SIG-M5 (cell line): ENCODE results near the gene DIS3L2.
"Not testable (repeated sequence)": the region's sequence is repeated elsewhere in the genome, so short reads cannot be mapped to it uniquely, and the experiment has no call there.

Source experiments
- DNase-seq: peaks from one replicate; lab custom pipeline; 2025; lab: John Stamatoyannopoulos, UW

Gene DIS3L2

DNA sequence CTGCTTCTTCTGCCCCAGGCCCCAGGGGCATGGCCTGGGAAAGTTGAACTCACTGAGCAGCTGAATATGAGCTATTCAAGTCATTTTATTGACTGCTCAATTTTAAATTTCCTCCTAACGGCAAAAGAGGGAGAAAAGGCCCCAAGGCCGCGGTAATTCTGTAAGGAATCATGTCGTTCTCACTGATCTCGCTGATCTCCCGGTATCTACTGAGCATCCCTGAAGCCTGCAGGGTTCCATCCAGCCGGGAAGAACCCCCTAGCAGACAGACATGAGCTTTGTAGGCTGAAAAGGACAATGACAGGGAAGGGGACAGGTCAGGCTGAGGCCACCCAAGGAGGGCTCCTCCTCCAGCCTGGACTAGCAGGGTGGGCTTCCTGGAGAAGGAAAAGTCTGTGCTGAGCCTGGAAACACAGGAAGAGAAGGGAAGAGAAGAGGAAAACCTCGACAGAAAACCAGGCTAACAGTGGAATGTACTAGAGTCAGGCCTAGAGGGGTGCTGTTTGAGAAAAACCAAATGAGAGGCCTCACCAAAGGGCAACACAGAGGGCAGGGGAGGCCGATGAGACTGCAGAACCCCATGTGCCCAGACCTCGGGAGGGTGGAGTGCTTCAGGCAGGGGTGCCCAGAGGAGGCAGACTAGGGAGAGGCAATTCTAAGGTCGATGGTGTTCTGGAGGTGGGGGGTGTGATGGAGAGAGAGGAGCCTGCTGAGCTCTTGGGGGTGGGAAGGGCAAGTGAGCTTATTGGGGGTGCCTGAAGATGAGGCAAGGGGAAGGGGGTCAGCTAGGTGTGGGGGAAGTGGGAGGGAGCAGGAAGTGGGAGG is 32.4 kb upstream of the DIS3L2 start:
- no peak for DNase-seq

DNA sequence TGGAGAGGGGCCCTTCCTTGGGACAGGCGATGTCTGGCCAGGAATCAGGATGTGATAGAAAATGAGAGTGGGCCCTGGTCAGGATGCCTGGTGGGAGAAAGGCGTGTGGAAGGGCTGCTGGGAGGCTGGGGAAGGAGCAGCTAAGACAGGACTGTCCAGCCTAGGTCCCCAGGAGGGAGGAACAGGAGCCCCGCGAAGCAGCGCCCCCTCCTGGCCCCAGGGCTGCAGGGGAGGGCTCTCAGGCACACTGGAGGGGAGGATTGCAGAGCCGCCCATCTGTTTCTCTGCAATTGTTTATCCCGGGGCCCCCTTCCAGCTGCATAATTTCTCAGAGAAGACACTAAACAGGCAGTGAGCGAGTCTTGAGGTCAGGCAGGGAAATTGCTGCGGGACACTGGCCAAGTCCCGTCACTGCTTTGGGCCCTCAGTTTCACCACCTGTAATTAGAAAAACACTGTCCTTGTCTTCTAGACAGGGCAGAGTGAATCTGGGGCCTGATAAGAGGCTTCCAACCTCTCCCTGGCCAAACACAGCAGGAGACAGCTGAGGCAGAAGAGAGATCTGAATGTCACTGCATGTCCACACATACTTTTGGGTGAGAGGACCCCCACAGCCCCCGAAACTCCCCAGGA is 31.4 kb upstream of the DIS3L2 start:
- DNase-seq: no peak

DNA sequence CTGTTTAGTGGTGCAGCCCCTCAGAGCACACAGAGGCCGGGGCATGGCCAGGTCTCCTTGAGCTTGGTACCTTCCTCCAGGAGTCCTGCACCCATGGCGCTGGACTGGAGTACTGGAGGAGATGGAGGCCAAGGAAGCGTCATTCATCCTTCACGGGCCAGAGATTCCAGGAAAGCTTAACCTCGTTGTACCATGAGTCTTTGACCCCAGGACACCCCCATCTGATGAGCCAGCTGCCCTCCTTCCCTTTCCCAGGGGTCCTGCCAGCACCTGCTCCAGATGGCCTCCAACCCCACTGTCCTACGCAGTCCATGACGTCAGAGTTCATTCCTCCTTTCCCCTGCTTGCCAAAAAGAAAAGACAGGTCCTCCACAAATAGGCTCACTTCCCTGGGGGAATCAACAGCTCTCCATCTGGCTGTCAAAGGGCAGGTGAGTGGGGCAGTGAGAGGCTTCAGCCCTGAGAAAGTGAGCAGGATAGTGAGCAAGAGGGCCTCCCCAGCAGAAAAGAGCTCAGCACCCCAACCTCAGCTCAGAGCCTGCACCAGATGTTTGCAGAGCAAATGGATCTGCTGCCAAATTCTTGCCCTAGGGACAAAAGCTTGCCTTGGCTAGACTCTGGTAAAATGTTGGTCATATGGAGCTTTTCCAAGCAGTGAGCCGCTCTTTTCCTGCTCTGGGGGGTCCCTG is 30.8 kb upstream of the DIS3L2 start:
- DNase-seq: no peak

DNA sequence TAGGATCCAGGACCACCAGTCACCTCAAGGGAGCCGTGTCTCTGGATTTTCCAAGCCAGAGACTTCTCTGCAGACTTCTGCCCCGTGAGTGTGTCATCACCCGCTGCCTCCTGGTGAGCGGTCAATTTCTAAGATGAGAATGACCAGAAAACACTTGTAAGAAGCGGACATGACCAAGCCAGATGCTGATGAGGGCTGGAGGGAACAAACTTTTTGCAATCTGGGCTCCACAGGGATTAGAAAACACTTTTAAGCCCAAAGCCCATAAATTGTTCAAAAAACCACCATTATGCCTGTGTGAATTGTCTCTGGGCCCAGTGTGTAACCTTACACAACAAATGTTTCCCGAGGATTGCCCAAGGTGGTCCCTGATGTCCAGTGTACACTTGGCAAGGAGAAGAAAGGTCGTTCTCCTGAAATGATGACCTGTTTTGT is 30.0 kb upstream of the DIS3L2 start:
- no peak for DNase-seq

DNA sequence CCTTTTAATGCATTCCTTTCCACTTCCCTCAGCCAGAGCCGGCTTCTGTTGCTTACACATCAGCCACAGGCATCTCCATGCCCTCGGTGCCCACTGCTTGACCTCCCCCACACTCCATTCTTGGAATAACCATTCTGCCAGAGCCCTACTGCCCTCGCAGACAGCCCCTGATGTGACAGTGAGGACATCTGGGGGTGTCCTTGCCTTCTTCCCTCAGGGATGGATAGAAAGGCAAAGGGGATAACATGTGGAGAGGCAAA is 28.9 kb upstream of the DIS3L2 start:
- no peak for DNase-seq

DNA sequence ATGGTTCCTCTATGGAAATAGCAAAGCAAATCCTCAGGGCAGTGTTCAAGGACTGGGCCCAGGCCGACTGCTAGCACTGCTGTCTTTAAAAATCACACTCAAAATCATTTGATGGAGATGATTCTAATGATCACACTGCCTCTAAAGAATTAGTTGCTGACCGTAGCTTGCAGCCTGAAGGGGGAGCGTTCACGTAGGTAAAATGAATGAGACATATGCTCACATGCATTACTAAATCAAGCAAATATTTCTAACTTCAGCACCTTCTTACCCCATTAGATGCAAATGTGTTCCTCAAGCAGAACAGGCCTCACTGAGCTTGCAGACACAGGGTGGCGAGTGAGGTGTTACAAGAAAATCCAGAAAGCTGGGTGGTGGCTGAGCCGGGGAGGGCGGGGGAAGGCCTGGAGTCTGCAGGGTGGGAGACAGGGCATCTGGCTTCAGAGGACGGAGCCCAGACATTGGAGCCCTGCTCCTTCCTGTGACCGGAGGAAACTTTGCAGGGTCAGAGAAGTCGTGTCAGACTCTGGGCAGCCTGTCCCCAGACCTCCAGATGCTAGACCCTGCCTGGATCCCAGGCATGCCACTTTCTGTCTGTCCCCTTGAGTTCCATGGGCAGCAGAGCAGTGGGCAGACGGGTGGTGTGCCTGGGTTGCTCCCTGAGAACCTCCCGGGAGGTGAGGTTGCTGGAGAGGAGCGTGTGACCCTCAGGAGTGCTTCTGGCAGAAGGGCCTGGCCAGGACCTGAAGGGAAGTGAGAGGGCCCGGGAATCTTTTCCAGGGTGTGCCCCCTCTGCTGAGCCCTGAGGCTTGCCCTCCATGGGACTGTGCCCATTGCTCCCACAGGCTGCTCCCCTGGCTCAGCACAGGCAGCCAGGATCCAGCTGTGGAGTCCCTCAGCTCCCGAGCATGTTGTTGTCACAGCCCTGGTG is 28.3 kb upstream of the DIS3L2 start:
- no peak for DNase-seq

DNA sequence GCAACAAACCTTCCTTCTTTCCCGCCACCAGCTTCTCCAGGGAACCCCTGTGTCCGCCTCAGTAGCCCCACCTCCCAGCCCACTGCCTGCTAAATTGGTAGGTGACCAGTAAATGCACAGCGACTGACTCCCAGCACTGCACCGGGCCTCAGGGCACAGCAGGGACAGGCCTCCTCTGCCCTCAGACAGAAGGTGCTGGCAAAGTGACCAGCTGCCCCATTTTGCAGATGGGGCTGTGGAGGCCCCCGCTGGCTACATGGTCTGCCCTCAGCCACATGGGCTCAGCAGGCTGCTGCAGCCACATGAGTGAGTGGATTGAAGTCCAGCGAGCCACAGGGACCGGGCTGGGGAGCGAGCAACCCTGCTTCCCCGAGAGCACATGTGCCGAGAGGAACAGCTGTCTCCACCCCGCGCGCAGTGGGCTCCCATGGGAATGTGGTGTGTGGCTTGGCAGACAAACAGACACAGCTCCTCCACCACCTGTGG is 27.6 kb upstream of the DIS3L2 start:
- no peak for DNase-seq

DNA sequence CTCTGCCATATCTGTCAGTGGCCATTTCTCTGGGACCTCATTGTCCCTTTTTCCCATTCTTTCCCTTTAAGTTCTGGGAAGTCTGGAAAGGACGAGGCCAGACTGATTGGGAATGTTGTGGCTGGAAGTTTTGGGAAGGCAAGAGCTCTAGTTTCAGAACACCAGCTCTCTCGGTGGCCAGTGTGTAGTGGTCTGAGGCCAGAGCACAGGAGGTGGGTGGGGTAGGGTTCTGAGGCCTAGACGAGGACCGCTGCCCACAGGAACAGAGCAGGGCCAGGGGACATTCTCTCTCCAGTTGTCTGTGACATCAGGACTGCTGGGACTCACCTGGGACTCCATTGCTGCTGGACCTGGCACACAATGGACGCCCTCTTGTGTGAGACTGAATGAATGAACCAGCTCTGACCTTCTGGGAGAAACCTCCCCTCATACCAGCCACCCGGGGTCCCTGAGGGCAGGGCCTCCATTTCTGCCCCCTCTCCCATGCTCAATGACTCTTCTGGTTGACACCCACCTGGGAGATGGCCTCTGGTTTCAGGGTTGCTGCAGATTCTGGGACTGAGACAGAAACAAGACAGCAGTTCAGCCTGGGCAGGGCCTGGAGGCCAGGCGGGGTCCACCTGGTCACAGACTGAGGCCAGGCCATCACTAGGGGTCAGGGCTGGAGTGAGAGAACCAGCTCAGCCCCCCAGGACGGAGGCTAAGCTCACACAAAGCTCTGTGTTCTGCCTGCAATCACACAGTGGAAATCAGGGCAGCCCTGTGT is 26.9 kb upstream of the DIS3L2 start:
- no peak for DNase-seq

DNA sequence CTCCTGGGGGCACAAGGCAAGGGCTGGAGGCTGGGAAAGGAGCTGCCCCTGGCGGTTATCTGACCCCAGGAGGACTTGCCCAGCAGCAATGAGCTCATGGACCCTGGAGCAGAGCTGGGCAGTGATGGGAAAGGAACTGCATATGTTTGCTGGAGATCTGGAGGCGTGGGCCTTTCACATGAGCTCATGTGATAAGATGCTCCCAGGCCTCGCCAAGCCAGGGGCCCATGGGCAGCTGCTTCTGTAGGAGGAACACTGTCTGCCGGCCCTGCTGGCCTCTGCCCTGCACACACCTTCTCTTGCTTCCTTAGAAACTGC is 26.3 kb upstream of the DIS3L2 start:
- DNase-seq: no peak

DNA sequence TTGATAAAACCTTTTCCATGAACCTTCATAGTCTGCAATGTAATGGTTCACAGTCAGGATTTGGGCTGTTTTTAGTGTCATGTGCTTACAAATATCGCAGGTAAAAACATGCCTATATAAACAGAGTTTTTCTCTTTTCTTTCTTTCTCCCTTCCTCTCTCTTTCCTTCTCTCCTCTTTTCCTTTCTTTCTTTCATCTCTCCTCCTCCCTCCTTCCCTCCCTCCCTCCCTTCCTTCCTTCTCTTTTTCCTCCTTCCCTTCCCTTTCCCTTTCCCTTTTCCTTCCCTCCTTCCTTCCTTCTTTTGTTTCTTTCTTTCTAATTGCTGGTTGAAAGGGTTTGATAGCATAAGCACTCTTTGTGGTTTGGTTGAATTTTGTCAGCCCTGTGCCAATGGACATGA is 25.7 kb upstream of the DIS3L2 start:
- DNase-seq: no peak

DNA sequence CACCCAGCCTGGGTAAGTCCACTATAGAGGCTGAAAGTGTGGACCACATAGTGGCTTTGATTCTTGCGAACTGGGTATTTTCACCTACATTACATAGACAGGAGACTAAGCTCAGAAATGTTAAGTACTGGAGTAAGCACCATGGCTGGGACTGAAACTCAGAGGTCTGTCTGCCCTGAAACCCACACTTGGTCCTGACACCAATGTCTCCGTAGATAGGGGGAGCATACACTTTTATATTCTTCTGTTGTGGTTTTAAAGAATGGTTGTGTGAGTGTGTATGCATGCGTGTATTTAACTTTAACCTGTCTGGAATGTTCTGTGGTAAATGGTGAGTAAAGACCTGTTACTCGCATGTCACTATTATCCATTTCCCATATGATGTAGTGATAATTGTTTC is 25.0 kb upstream of the DIS3L2 start:
- DNase-seq: no peak

DNA sequence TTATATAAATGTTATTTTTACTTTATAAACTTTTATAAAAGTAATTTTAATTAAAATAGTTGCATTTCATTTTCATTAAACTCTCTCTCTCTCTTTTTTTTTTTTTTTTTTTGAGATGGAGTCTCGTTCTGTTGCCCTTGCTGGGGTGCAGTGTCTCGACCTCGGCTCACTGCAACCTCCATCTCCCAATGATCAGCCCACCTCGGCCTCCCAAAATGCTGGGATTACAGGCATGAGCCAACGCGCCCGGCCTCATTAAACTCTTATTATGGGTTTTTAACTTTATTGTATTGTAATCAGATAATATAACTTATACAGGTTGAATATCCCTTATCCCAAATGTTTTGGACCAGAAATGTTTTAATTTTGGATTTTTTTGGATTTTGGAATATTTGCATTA is 24.5 kb upstream of the DIS3L2 start:
- no peak for DNase-seq

DNA sequence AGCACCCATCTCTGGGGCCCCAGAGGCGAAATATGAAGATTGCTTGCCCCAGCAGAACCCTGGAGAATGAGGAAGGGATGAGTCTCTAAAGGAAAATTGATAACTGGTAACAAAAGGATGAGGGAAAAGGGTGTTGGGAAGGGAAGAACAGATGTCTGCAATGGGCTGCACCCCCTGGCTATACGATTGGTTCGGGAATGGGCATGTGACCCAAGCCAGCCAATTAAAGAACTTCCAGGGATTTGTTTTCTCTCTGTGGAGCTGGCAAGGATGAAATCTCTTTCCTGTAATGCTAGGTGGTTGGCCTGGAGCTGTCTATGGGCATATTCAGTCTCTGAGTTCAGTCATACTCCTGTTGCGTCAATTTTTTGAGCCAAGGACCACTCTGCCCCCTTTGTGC is 22.5 kb upstream of the DIS3L2 start:
- DNase-seq: no peak

DNA sequence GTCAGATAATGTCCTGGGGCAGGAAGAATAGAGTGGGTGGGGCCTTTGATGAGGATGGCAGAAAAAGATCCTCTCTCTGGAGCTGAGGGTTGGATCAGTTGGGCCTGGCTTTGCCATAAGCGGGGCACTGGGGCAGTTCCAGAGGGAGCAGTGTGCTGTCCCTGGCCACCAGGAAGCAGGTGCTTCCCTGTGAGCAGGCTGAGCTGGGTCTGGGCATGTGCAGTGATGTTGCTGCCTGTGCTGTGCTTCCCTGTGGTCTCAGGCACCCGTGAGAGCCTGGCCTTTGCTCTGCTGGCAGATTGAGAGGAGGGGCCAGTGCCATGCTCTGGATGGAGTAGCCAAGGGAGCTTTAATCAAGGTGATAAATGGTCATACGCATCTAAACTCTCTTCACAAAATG is 20.7 kb upstream of the DIS3L2 start:
- DNase-seq: no peak

DNA sequence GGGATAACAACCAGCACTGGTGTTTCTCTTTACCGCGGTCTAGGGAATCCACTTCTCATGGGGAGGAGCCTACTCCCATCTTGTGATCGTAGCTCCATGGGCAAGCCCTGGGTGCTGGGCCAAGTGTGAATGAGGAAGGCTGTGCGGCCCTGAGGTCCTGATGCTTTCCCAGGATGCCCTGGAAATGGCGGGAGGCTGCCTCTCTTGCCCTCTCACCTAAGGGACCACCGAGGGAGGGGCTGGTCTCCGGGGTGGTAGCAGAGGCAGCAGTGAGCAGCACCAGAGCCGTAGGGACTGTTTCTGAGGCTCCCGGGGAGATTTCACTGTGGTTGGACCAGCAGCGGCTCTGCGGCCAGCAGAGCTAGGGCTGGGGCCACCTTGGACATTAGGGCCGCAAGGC is 19.8 kb upstream of the DIS3L2 start:
- no peak for DNase-seq

DNA sequence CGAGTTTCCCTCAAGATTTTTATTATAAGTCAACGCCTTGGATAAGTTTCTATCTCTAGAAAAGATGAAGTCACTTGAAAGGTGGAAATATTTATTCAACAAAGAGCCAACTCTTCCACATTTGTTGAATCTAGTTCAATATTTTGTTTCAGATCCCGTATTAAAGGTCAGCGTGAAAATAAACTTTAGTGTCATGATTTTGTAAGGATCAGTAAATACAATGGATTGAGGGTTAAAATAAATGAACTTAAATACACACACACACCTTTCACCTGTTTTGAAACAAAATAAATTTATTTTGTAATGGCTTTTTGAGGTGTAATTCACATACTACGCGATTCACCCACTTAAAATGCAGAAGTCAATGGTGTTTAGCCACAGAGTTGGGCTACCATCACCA is 19.3 kb upstream of the DIS3L2 start:
- no peak for DNase-seq

DNA sequence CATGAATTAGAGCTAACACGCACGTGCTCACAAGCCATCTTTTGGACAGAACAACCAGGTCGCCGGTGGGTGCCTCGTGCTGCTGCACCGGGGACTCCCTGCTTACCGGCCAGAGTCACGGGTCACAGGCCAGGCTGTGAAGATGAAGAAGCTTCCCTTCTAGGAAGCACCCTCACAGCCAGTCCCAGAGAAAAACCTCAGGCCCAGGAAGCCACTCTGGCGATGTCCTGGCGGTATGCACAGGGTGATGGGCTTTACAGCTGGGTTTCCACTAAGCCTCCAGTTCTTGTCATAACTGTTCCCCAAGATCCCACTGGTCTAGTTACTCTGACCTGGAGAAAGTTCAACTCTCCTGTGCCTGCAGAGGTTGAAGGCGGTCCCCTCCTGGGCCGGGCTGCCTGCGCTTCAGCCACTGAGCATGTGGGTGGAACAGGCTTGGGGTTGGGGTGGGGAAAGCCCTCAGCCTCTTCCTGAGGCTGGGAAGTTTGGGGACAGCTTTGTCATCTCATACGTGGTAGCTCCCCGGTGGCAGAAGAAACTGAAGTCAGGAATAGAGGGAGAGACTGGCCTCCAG is 15.2 kb upstream of the DIS3L2 start:
- no peak for DNase-seq

DNA sequence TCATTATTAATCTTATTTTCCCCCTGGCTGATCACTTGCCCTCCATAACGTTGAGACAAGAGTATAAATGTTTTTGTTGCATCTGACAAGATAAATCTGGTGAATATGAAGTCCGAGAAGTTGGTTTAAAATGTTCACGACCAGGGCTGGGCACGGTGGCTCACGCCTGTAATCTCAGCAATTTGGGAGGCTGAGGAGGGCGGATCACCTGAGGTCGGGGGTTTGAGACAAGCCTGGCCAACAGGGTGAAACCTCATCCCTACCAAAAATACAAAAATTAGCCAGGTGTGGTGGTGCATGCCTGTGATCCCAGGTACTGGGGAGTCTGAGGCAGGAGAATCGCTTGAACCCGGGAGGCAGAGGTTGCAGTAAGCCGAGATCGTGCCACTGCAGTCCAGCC is 14.4 kb upstream of the DIS3L2 start:
- DNase-seq: not testable (repeated sequence)

DNA sequence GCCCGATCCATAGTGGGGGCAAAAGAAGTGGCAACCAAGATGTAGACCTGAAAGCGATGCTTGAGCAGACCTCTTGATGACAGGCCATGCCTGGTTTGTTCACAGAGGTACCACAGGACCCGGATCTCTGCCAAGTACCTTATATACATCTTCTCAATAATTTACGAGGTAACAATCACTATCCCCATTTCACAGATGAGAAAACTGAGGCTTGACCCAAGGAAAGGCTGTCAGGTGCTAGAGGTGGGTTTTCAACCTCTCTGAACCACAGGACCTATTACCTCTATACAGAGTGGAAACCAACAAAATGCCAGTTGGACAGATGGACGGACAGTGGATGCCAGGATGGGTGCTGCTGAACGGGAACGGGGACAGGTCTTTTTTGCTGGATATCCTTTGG is 13.8 kb upstream of the DIS3L2 start:
- no peak for DNase-seq

DNA sequence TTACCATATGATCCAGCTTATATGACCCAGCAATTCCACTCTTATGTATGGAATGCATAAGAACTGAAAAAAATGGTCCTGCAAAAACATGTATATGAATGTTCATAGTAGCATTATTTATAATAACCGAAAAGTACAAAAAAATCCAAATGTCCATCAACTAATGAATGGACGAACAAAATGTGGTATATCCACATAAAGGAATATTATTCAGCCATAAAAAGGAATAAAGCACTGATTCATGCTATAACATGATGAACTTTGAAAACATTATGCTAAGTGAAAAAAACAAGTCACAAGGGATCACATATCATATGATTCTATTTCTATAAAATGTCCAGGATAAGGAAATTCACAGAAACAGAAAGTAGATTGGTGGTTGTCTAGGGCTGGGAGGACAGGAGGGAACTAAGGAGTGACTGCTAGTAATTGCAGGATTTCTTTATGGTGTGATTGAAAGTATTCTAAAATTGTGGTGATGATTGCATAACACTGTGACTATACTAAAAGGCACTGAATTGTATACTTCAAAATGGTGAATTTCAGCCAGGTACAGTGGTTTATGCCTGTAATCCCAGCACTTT is 10.0 kb upstream of the DIS3L2 start:
- no peak for DNase-seq
